ENCODE results near the gene KRTAP12-3.
"Not testable (repeated sequence)": the region's sequence is repeated elsewhere in the genome, so short reads cannot be mapped to it uniquely, and the experiment has no call there.

The KRTAP12-3 gene

GRCh38 chr21:44657635-44658540 is at the start of gene KRTAP12-3:
Gene KRTAP12-3, plus strand, starts transcription at chr21:44657932. Its CDS starts 48 bp downstream, at chr21:44657980.
- no CpG with 5 or more reads among the region's 26 CpGs for WGBS (ENCODE audit: insufficient coverage, insufficient read length)
- H3K27me3 ChIP-seq (ENCODE audit: control insufficient read depth, insufficient read depth, low read length): no peaks in the 10 kb centered on the region
- no peak within 1 kb of the TSS for H3K27ac ChIP-seq (ENCODE audit: low read length)
- H3K4me1 ChIP-seq (ENCODE audit: control insufficient read depth, insufficient read depth, low read length): peaks cover 3% of the 10 kb centered on the region
- H3K4me3 ChIP-seq (ENCODE audit: low read length): no peak within 1 kb of the TSS
- no peaks in the 10 kb centered on the region for H3K9me3 ChIP-seq (ENCODE audit: control insufficient read depth, insufficient read depth, low read length)
- no peak for DNase-seq (ENCODE audit: low read depth, low spot score)
- H3K36me3 ChIP-seq (ENCODE audit: control insufficient read depth, insufficient read depth, low read length): no peaks in the 10 kb centered on the region

GRCh38 chr21:44609193-44609592 is 48.5 kb upstream of the KRTAP12-3 start:
- H3K4me1 ChIP-seq (ENCODE audit: control insufficient read depth, insufficient read depth, low read length): no peaks in the 10 kb centered on the region
- H3K36me3 ChIP-seq (ENCODE audit: control insufficient read depth, insufficient read depth, low read length): no peaks in the 10 kb centered on the region
- H3K9me3 ChIP-seq (ENCODE audit: control insufficient read depth, insufficient read depth, low read length): no peaks in the 10 kb centered on the region
- H3K27me3 ChIP-seq (ENCODE audit: control insufficient read depth, insufficient read depth, low read length): no peaks in the 10 kb centered on the region
- no peak overlapping the region for H3K4me3 ChIP-seq (ENCODE audit: low read length)
- no peak for DNase-seq (ENCODE audit: low read depth, low spot score)
- no peak overlapping the region for H3K27ac ChIP-seq (ENCODE audit: low read length)

- WGBS (ENCODE audit: insufficient coverage, insufficient read length): no CpG with 5 or more reads among the region's 7 CpGs
Observed at GRCh38 chr21:44610157-44610843, 47.4 kb upstream of the KRTAP12-3 start.

GRCh38 chr21:44611551-44611950 is 46.2 kb upstream of the KRTAP12-3 start:
- no peaks in the 10 kb centered on the region for H3K27me3 ChIP-seq (ENCODE audit: control insufficient read depth, insufficient read depth, low read length)
- no peak overlapping the region for H3K27ac ChIP-seq (ENCODE audit: low read length)
- H3K4me3 ChIP-seq (ENCODE audit: low read length): no peak overlapping the region
- DNase-seq (ENCODE audit: low read depth, low spot score): no peak
- no peaks in the 10 kb centered on the region for H3K9me3 ChIP-seq (ENCODE audit: control insufficient read depth, insufficient read depth, low read length)
- WGBS (ENCODE audit: insufficient coverage, insufficient read length): no CpG with 5 or more reads among the region's 4 CpGs
- H3K4me1 ChIP-seq (ENCODE audit: control insufficient read depth, insufficient read depth, low read length): no peaks in the 10 kb centered on the region
- H3K36me3 ChIP-seq (ENCODE audit: control insufficient read depth, insufficient read depth, low read length): no peaks in the 10 kb centered on the region

More at GRCh38 chr21:44610157-44610843, 47.4 kb upstream of the KRTAP12-3 start:
- H3K27me3 ChIP-seq (ENCODE audit: control insufficient read depth, insufficient read depth, low read length); H3K27ac ChIP-seq (ENCODE audit: low read length); H3K4me1 ChIP-seq (ENCODE audit: control insufficient read depth, insufficient read depth, low read length); H3K36me3 ChIP-seq (ENCODE audit: control insufficient read depth, insufficient read depth, low read length); H3K4me3 ChIP-seq (ENCODE audit: low read length); H3K9me3 ChIP-seq (ENCODE audit: control insufficient read depth, insufficient read depth, low read length); DNase-seq (ENCODE audit: low read depth, low spot score): not testable (repeated sequence)

GRCh38 chr21:44612029-44612486 is 45.7 kb upstream of the KRTAP12-3 start, which contains the start of gene KRTAP10-8:
Gene KRTAP10-8, plus strand, starts transcription at chr21:44612079. Its CDS starts 22 bp downstream, at chr21:44612101.
- Histone ChIP-seq H3K36me3 (ENCODE audit: control insufficient read depth, insufficient read depth, low read length) (no peaks in the 10 kb centered on the region), H3K4me3 (ENCODE audit: low read length) (no peak within 1 kb of the TSS), H3K27ac (ENCODE audit: low read length) (no peak within 1 kb of the TSS), H3K27me3 (ENCODE audit: control insufficient read depth, insufficient read depth, low read length) (no peaks in the 10 kb centered on the region), H3K4me1 (ENCODE audit: control insufficient read depth, insufficient read depth, low read length) (no peaks in the 10 kb centered on the region; the same call in 1 of the 2 replicates), H3K9me3 (ENCODE audit: control insufficient read depth, insufficient read depth, low read length) (no peaks in the 10 kb centered on the region)
- no CpG with 5 or more reads among the region's 8 CpGs for WGBS (ENCODE audit: insufficient coverage, insufficient read length)
- no peak for DNase-seq (ENCODE audit: low read depth, low spot score)

GRCh38 chr21:44612669-44613229 is 45.0 kb upstream of the KRTAP12-3 start:
- Histone ChIP-seq H3K27ac (ENCODE audit: low read length) (no peak overlapping the region), H3K36me3 (ENCODE audit: control insufficient read depth, insufficient read depth, low read length) (no peaks in the 10 kb centered on the region), H3K27me3 (ENCODE audit: control insufficient read depth, insufficient read depth, low read length) (no peaks in the 10 kb centered on the region), H3K4me1 (ENCODE audit: control insufficient read depth, insufficient read depth, low read length) (no peaks in the 10 kb centered on the region; the same call in 1 of the 2 replicates), H3K4me3 (ENCODE audit: low read length) (no peak overlapping the region), H3K9me3 (ENCODE audit: control insufficient read depth, insufficient read depth, low read length) (no peaks in the 10 kb centered on the region)
- no CpG with 5 or more reads among the region's 13 CpGs for WGBS (ENCODE audit: insufficient coverage, insufficient read length)
- DNase-seq (ENCODE audit: low read depth, low spot score): no peak

- Histone ChIP-seq H3K27me3 (ENCODE audit: control insufficient read depth, insufficient read depth, low read length) (no peaks in the 10 kb centered on the region), H3K4me1 (ENCODE audit: control insufficient read depth, insufficient read depth, low read length) (no peaks in the 10 kb centered on the region; the same call in 1 of the 2 replicates), H3K27ac (ENCODE audit: low read length) (no peak overlapping the region), H3K36me3 (ENCODE audit: control insufficient read depth, insufficient read depth, low read length) (no peaks in the 10 kb centered on the region), H3K4me3 (ENCODE audit: low read length) (no peak overlapping the region), H3K9me3 (ENCODE audit: control insufficient read depth, insufficient read depth, low read length) (no peaks in the 10 kb centered on the region)
- no peak for DNase-seq (ENCODE audit: low read depth, low spot score)
- no CpG with 5 or more reads among the region's 26 CpGs for WGBS (ENCODE audit: insufficient coverage, insufficient read length)
Observed at GRCh38 chr21:44613386-44614155, 44.2 kb upstream of the KRTAP12-3 start.

- H3K27ac ChIP-seq (ENCODE audit: low read length): no peak overlapping the region
- no peak for DNase-seq (ENCODE audit: low read depth, low spot score)
- no peaks in the 10 kb centered on the region; the same call in 1 of the 2 replicates for H3K4me1 ChIP-seq (ENCODE audit: control insufficient read depth, insufficient read depth, low read length)
- no peaks in the 10 kb centered on the region for H3K27me3 ChIP-seq (ENCODE audit: control insufficient read depth, insufficient read depth, low read length)
- no peaks in the 10 kb centered on the region for H3K9me3 ChIP-seq (ENCODE audit: control insufficient read depth, insufficient read depth, low read length)
- H3K4me3 ChIP-seq (ENCODE audit: low read length): no peak overlapping the region
- no CpG with 5 or more reads among the region's 20 CpGs for WGBS (ENCODE audit: insufficient coverage, insufficient read length)
- H3K36me3 ChIP-seq (ENCODE audit: control insufficient read depth, insufficient read depth, low read length): no peaks in the 10 kb centered on the region
Observed at GRCh38 chr21:44614161-44614631, 43.5 kb upstream of the KRTAP12-3 start.

- Histone ChIP-seq H3K9me3 (ENCODE audit: control insufficient read depth, insufficient read depth, low read length) (no peaks in the 10 kb centered on the region), H3K4me3 (ENCODE audit: low read length) (no peak overlapping the region), H3K4me1 (ENCODE audit: control insufficient read depth, insufficient read depth, low read length) (no peaks in the 10 kb centered on the region; the same call in 1 of the 2 replicates), H3K27ac (ENCODE audit: low read length) (no peak overlapping the region), H3K27me3 (ENCODE audit: control insufficient read depth, insufficient read depth, low read length) (no peaks in the 10 kb centered on the region), H3K36me3 (ENCODE audit: control insufficient read depth, insufficient read depth, low read length) (no peaks in the 10 kb centered on the region)
- no peak for DNase-seq (ENCODE audit: low read depth, low spot score)
- WGBS (ENCODE audit: insufficient coverage, insufficient read length): no CpG with 5 or more reads among the region's 28 CpGs
Observed at GRCh38 chr21:44614961-44615391, 42.8 kb upstream of the KRTAP12-3 start.
